GM21526 (cell line): ENCODE measurements around the gene MYRF.
A peak's percentile ranks its signal among the peaks of the same experiment; 100 is the strongest.

Experiments used
- ATAC-seq: cut with Tn5 transposase; IDR thresholded peaks from one replicate; pipeline ENCODE4 v1.9.1; 2021; ENCODE audit warnings: moderate library complexity; ENCODE audit not compliant: unreplicated experiment, low FRiP score

MYRF gene

DNA sequence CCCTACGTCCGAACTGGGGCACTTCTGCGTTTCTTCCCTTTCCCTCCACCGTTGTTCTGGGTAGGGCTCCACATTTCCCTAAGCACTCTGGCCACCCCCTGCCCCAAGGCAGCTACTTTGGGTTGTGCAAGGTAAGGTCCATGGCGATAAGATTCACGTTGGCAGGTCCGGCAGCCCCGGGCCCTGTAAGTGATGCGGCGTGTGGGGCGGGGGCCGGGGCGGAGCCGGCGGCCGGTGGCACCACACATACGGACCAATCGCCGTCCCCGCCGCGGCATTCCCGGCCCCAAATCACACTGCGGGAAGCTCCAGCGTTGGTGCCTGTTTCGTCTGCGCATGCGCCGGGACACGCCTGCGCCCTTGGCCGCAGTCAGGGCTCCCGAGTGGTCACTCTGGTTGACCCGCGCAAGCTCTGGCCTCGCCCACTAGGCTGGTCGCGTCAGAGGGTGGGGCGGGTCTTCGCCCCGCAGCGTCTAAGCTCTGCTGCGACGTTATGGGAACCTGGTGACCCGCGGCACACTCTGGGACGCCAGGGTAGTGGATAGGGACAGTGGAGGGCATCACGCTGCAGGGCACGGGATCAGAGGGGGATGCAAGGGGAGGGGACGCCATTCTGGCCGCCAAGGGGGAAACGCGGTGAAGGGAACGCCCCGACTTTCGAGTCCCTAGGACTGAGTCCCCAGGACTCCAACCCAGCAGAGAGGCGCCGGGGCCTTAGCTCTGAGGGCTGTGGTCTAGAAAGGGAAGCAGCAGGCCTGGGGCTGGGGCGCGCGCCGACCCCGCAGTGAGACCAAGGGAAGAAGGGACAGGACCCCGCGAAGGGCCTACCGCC, 62.7 kb downstream of the MYRF start:
- ATAC-seq: peak; percentile 42

DNA sequence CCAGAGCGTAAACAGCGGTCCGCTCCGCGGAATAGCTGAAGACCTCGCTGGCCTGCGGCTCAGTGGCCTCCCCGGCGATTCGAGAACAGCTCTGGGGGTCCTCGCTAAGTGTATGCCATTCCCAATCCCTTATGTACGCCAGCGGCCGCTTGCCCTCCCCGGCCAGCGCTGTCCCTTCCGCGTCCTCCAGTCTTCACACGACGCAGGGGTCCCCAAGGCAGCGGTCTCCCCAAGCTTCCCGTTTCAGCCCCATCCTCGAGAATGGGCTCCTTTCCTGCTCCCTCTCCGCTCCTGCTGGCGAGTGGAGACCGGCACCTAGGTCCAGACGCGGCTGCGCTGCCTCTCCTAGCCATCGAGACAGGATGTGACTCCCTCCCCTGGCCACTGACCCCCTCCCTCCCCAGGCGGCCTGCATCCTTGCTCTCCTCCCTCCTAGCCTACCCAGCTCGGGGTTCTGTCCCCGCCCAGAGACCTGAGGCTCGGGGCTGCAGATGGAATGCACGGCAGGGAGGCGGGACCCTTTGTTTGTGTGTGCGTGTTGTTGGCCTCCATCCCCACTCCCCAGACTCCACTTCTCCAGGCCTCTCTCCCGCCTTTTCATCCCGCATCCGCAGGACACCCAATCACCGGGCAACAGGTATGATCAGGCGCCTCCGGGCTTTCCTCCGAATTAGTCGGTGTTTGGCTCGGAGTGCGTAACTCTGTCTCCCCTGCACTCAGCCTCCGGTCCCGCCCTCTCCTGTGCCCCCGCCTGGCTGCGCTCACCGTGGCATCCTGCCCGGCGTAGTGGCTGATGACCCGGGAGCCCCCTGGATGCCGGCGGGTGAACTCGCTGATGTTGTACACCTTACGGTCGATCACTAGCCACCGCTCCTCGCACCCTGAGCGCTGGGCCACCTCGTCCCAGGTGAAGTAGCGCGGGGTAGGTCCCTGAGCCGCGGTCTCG, 63.6 kb downstream of the MYRF start:
- peak; percentile 38 for ATAC-seq

DNA sequence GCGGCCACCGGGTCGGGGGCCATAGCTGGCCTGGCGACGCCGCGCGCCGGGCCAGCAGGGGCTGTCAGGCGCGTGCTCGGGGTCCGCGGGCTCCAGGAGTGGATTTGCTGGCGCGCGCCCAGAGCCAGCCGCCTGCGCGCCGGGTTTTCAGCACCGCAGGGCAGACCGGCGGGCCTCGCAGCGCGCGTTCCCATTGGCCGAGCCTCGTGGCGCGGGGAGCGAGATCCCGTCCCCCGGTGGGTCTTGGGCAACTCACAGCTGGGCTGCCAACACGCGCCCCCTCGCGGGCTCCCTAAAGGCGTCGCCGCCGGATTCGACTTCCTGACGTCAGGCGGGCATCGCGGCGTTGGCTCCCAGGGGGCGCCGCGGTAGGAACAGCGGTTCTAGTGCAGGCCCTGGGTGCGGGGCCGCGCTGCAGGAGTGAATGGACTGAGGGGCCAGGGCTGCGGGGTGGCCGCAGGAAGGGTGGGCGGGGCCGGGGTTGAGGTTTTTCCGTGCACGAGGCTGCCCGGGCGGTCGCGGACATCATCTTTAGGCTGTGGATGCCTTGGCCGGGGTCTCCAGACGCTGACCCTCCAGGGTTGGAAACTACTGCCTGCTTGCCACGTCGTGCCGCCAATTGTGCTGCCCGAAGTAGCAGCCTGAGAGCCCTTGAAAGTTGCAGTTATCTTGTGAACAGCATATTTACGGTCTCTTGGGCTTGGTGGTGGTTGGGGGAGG, 64.5 kb downstream of the MYRF start, which contains the start of gene FADS1:
TSS of gene FADS1 (minus strand) at position 268 of the 720 bp plus-strand sequence. CDS start at position 194, 74 bp downstream.
- peak; percentile 46 for ATAC-seq

DNA sequence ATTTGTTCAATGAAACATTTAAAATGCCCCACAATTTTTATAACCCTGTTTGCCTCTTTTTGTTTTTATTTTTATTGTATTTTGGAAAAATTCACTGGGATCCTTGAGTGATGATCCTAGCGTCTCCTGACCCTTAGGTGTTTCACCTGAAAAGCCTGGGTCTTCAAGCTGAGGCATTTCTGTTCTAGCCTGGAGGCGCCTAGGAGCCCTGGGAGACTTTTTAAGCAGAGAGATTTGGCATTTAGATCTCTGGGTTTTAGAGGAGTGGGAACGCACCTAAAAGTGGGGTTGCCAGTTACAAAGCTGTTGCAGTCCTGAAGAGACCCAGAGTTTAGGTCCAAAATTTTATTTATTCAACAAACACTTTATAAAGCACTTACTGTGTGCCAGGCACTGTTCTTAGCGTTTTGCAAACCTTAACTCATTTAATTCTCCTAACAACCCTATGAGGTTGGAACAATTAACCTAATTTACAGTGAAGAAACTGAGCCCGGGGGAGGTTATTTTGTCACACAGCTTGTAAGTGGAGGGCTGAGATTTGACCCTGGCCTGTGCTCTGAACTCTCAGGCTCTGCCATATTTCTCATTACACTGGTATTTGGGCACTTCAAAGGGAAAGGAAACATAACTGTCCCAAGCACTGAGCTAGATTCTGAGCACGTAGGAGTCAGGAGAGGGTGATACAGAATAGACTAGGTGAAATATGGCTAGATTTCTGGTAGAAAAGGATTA, 65.2 kb downstream of the MYRF start:
- ATAC-seq: no peak

DNA sequence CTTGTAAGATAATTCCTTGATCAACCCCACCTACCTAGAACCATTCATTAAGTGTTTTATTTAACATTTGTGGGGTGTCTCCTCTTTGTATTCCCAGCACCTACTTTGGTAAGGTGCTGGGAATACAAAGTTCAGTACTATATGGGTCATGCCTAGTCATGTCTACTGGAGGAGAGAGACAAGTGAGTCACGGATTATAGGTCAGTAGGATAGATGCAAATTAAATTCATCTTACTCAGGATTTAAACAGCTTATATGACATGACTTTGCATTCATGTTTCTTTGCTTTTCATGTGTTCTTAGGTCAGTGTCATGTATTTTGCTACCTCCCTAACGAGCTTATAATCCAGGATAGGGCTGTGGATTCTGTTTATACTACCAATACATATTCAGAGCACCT, 67.7 kb downstream of the MYRF start:
- no peak for ATAC-seq

DNA sequence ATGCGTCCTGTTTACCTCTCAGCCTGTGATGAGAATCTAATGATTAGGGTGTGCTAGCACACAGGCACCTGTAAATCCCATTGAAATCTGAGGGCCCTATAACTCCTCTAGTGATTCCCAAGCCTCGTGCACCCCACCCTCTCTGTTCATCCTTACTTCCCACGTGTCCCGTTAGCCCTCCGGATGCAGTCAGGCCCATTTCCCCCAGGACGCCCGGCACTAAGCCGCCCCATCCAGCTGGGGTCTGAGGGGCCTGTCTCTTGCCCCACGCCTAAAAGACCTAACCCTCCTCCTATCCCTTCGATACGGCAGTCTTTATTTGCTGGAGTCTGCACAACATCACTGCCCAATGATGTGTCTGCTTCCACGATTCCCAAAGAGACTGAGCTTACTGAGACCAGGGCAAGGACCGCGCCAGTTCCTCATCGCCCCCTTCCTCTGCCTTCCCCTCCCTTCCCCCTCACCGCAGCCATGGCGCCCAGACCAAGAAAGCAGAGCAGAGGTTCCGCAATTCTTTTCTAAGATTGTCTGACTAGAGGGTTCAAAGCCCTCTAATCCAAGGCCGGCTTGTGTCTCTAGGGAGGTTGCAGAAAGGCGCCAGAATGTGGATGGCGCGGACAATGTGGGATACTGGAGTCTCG, 74.6 kb downstream of the MYRF start:
- peak; percentile 8 for ATAC-seq

DNA sequence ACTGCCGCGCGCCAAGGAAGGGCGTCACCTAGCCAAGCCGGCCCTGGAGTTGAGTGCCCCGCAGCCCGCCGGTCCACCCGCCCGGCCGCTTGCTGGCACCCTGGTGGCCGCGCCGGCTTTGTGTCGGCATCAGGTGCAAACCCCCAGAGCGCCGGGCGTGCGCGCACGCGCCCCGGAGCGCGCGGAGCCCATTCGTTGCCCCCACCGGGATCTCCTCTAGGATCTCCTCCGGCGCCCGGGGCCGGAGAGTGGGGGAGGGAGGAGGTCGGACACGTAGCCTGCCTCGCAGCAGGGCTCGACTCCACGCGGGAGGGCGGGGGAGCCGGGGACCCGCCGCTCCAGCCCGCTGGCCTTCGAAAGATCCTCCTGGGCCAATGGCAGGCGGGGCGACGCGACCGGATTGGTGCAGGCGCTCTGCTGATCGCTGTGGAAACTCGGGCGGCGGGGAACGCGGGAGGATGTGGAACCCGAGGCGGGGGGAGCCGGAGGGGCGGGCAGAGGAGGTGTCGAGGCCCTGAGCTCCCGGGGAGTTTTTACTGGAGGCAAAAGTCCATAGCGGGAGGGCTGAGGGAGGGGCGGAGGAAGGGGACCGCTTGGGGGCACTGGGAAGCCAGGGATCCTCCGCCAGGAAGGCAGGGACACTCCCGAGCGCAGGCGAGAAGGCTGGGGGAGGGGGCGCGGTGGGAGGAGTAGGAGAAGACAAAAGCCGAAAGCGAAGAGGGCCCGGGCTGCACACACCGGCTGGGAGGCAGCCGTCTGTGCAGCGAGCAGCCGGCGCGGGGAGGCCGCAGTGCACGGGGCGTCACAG, 75.3 kb downstream of the MYRF start, which contains the start of gene FADS2:
TSS of gene FADS2 (plus strand) at position 730 of the 808 bp plus-strand sequence. CDS start 91 bp downstream, outside the sequence.
- ATAC-seq: peak; percentile 64

DNA sequence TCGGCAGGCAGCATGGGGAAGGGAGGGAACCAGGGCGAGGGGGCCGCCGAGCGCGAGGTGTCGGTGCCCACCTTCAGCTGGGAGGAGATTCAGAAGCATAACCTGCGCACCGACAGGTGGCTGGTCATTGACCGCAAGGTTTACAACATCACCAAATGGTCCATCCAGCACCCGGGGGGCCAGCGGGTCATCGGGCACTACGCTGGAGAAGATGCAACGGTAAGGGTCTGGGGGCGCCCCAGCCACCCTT, 75.9 kb downstream of the MYRF start:
- ATAC-seq: peak; percentile 2

DNA sequence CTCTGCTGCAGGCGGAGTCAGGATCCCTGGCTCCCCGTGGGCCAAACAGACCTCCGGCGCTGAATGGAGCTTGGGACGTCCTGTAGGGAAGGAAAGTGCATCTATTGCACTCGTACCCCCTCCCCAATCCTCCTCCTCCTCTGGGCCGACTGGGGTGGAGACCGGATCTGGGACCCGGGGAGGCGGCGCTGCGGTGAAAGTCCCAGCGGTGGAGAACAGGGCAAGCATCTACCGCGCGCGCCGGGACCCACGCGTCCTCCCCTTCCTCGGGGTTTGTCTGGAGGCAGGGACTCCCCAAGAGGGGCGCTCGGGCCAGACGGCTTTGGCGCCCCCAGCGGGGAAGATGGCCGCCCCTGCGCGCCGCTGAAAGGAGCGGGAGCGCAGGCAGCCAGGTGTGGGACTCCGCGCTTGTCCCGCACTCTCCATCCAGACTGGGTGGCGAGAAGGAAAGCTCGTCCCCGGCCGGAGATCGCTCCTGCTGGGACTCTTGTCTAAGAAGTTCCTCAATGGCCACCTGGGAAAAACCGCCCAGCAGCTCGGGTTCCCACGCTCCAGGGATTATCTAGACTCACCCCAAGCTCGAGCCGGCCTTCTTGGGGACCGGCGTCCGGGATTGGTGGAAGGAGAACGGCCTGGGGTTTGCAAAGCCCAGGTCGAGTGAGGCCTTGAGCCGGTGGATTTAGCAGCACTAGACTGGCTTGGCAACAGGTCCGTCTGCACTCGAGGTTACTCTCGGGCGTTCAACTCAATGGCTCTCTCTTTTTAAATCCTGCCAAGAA, 76.4 kb downstream of the MYRF start:
- no peak for ATAC-seq

DNA sequence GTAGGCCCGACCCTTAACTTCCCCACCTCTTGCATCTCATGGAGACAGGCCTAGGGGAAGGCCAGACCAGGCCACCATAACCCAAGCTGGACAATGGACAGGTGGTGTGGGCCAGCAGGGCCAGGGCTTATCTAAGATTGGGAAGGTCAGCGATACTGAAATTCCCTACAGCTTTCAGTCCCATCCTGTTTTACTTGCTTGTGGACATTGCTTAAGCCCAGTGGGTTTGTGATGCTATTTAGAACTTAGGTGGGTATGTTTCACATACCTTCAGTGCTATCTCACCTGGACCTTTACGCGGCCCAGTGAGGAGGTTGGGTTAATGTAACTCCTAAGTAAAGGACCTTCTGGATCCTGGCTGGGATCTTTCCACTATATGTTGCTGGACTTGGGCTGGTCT, 77.4 kb downstream of the MYRF start:
- ATAC-seq: no peak

DNA sequence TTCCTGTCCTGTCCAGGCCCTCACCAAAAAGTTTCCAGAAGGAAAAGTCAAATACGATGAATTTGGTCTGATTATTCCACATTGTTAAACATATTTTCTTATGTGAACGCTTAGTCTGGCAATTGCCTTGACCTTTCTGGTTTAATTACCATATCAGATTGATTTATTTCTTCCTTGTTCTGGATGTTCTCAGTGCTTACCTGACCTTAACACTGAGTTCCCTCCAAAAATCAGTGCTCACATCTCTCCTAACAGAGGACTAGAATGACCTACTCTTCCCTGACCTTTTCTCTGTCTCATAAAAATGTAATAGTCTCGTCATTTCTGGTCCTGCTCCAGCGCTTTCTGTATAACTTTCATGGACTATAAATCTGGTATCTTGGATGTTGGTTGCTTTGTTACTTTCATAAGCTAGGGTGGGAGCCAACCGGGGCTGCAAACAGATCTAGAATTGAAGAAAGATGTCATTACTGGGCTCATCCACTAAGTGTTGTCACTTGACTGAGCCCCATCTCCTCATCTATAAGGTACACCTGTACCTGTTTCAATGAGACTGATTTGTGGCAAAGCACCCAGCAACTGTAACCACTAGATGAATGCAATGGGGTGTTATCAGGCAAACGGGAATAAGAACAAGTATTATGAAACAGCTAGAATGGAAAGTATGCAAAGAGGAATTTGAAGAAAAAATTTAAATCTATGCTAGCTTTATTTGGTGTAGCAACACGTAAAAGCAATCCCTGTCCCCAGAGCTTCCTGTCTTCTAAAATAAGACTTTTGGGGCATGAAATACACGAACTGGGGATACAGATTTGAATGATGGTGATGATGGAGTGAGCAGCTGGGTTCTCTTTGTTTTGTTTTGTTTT, 78.0 kb downstream of the MYRF start:
- no peak for ATAC-seq

DNA sequence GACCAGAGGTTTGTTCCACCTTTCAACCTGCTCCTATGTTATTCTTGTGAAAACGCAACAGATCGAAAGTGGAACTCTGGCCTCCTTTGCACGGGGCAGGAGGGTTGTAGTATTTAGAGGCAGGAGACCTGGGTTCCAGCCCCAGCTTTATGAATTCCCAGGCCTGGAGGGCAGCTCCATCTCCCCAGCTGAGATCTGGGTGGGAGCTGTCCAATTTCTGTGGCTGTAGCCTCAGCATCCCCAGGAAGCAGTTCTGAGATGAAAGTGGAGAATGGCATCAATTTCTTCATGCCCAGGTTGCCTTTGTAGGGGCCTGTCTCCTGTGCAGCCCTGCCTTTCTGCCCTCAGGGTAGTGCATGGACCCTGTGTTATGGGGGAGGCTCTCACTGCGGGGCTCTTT, 79.8 kb downstream of the MYRF start:
- ATAC-seq: no peak

DNA sequence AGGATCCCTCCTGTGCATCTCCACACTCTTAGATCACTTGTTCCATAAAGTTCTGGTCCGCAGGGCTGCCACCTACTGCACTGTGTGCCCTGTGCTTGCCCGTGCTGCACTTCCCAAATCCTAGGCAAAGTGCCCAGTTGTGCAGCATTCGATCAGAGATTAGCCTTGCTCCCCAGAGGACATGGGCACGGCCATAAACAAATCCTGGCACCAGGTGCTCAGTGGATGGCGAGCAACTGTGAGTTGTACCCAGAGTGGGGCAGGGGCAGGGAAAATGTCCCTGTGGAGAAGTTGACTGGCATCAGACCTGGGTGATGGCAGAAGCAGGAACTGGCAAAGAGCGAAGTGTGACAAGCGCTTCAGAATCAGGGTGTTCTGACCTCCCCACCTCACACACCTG, 80.3 kb downstream of the MYRF start:
- no peak for ATAC-seq

DNA sequence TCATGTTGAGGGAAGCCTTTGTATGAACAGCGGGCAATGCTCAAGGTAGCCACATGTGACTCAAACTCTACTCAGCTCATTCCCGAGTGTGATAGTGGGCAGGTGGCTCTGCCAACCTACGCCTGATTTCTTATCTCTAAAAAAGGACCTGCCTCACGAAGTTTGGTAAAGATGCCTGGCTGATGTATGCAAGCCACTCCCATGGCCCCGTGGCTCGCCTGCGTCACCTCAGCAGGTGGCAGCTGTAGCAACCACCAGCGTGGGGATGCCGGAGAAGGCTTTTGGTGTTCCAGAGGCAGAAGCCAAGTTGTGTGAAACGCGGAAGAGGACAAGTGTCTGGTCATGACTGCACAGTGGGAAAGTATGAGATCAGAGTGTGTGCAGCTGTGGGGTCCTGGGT, 81.0 kb downstream of the MYRF start:
- ATAC-seq: no peak

DNA sequence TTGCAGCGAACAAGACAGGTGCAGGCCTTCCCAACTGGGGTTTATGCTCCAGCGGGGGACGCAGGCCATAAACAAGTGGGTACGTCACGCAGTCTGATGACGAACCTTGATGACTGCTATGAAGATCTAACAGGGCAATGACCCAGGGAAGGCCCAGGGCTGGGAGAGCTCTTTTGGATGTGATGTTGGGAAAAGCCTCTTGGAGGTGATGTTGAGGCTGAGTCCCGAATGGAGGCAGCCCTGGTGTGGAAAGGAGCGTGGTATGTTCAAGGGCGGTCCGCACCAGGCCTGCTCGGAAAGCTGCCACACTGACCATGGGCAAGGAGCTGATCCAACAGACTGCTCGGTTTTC, 81.5 kb downstream of the MYRF start:
- no peak for ATAC-seq

DNA sequence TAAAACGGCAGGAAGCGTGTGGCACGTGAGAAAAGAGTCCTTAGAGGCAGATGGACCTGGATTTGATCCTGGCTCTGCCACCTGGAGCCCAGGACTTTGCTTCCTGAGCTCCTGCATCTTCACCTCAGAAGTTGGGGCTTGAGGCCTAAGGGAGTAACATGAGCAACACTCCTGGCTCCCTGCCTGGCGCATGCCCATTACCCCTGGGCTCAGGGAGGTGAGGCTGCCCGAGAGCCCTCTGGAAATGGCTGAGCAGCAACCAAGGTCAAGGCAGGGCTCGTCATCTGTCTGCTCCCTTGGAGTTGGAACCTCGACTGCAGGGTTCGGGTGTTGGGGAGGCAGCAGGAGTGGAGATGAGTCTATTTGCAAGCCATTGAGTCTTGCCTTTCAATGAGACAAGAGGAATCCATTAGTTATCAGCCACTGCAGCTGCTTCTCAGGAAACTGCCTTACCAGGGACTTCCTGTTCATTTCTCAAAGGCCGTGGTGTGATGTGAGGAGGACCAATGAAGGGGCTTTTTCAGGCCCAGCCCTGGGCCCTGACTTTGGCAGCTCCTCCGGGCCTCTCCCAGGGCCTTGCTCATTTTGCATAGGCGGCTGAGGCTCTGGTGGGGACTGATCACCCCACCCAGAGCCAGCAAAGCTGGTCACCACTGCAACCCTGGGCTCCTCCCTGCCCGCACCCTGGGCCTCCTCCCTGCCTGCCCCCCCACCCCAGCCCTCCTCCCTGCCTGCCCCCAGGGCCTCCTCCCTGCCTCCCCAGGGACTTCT, 82.0 kb downstream of the MYRF start:
- peak; percentile 80 for ATAC-seq

DNA sequence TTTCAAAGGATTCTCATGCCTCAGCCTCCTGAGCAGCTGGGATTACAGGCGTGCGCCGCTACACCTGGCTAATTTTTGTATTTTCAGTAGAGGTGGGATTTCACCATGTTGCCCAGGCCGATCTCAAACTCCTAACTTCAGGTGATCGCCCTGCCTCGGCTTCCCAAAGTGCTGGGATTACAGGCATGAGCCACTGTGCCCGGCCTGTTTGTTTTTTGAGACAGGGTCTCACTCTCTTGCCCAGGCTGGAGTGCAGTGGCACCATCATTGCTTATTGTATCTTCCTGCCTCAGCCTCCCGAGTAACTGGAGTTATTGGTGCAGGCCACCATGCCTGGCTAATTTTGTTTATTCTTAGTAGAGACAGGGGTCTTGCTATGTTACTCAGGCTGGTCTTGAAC, 83.8 kb downstream of the MYRF start:
- ATAC-seq: no peak
